ENCODE results near the gene SYPL1.

GRCh38 chr7:106142136-106142535 lies 30.0 kb upstream of the SYPL1 start:
- TF ChIP-seq CTCF (IDR thresholded peaks at IDR 0.05; ENCODE audit: borderline replicate concordance, extremely low read depth, low read length, poor library complexity, severe bottlenecking) (no peak), EZH2 (IDR thresholded peaks at IDR 0.05; ENCODE audit: borderline replicate concordance, low read depth, low read length, severe bottlenecking) (no peak)
